ENCODE measurements around the gene CNPY4.

The CNPY4 gene

GRCh38 chr7:100166970-100167911 is 47.8 kb downstream of the CNPY4 start:
- in situ Hi-C loops (cut with MboI; ENCODE audit: low pct_unique_long_range_greater_than_20kb, low sequenced_read_pairs, unreplicated experiment) = no loop called here
- no peak for TF ChIP-seq CTCF (IDR thresholded peaks at IDR 0.05; ENCODE audit: extremely low read depth, insufficient read depth, missing control alignments)

GRCh38 chr7:100167912-100168323 is 48.5 kb downstream of the CNPY4 start:
- in situ Hi-C loops (cut with MboI; ENCODE audit: low pct_unique_long_range_greater_than_20kb, low sequenced_read_pairs, unreplicated experiment) = no loop called here
- peak; percentile 27 for DNase-seq (ENCODE audit: low spot score)

More at GRCh38 chr7:100166970-100167911, 47.8 kb downstream of the CNPY4 start:
- peak; percentile 34 for DNase-seq (ENCODE audit: low spot score)

GRCh38 chr7:100169147-100169850 is 49.9 kb downstream of the CNPY4 start:
- no peak for TF ChIP-seq CTCF (IDR thresholded peaks at IDR 0.05; ENCODE audit: extremely low read depth, insufficient read depth, missing control alignments)
- peak; percentile 40 for DNase-seq (ENCODE audit: low spot score)
- in situ Hi-C loops (cut with MboI; ENCODE audit: low pct_unique_long_range_greater_than_20kb, low sequenced_read_pairs, unreplicated experiment) = no loop called here

More at GRCh38 chr7:100167912-100168323, 48.5 kb downstream of the CNPY4 start:
- TF ChIP-seq CTCF (IDR thresholded peaks at IDR 0.05; ENCODE audit: extremely low read depth, insufficient read depth, missing control alignments) = no peak

GRCh38 chr7:100170101-100170897 is 50.9 kb downstream of the CNPY4 start:
- TF ChIP-seq CTCF (IDR thresholded peaks at IDR 0.05; ENCODE audit: extremely low read depth, insufficient read depth, missing control alignments) = no peak
- DNase-seq (ENCODE audit: low spot score) = peak; percentile 15
- in situ Hi-C loops (cut with MboI; ENCODE audit: low pct_unique_long_range_greater_than_20kb, low sequenced_read_pairs, unreplicated experiment) = no loop called here

GRCh38 chr7:100171087-100171681 is 51.8 kb downstream of the CNPY4 start:
- peak; percentile 69 for DNase-seq (ENCODE audit: low spot score)
- TF ChIP-seq CTCF (IDR thresholded peaks at IDR 0.05; ENCODE audit: extremely low read depth, insufficient read depth, missing control alignments) = no peak
- in situ Hi-C loops (cut with MboI; ENCODE audit: low pct_unique_long_range_greater_than_20kb, low sequenced_read_pairs, unreplicated experiment) = no loop called here

GRCh38 chr7:100171840-100172239 is 52.4 kb downstream of the CNPY4 start:
- DNase-seq (ENCODE audit: low spot score) = no peak
- in situ Hi-C loops (cut with MboI; ENCODE audit: low pct_unique_long_range_greater_than_20kb, low sequenced_read_pairs, unreplicated experiment) = no loop called here
- TF ChIP-seq CTCF (IDR thresholded peaks at IDR 0.05; ENCODE audit: extremely low read depth, insufficient read depth, missing control alignments) = no peak
